ENCODE results near the gene WNT9A.

Gene WNT9A

GRCh38 chr1:227896710-227897655 is 50.7 kb downstream of the WNT9A start:
- DNase-seq = no peak

GRCh38 chr1:227895828-227896685 is 51.7 kb downstream of the WNT9A start:
- DNase-seq = no peak

- DNase-seq = no peak
Observed at GRCh38 chr1:227894831-227895451, 52.8 kb downstream of the WNT9A start.

- no peak for DNase-seq
Observed at GRCh38 chr1:227893949-227894721, 53.6 kb downstream of the WNT9A start.

- no peak for DNase-seq
Observed at GRCh38 chr1:227893300-227893948, 54.3 kb downstream of the WNT9A start.

- DNase-seq = peak; percentile 33
Observed at GRCh38 chr1:227892489-227893299, 55.0 kb downstream of the WNT9A start.

GRCh38 chr1:227891955-227892488 is 55.7 kb downstream of the WNT9A start:
- DNase-seq = no peak

GRCh38 chr1:227891223-227891954 is 56.3 kb downstream of the WNT9A start:
- DNase-seq = no peak

GRCh38 chr1:227890451-227891222 is 57.1 kb downstream of the WNT9A start:
- DNase-seq = no peak

- no peak for DNase-seq
Observed at GRCh38 chr1:227889863-227890405, 57.8 kb downstream of the WNT9A start.

GRCh38 chr1:227889047-227889862 is 58.5 kb downstream of the WNT9A start:
- no peak for DNase-seq

GRCh38 chr1:227888404-227889046 is 59.2 kb downstream of the WNT9A start:
- no peak for DNase-seq

GRCh38 chr1:227887697-227888403 is 59.9 kb downstream of the WNT9A start:
- peak; percentile 52 for DNase-seq

GRCh38 chr1:227886993-227887696 is 60.6 kb downstream of the WNT9A start:
- peak; percentile 51 for DNase-seq

- no peak for DNase-seq
Observed at GRCh38 chr1:227886503-227886961, 61.2 kb downstream of the WNT9A start.
